ENCODE measurements around the gene PGLYRP3.

DNA sequence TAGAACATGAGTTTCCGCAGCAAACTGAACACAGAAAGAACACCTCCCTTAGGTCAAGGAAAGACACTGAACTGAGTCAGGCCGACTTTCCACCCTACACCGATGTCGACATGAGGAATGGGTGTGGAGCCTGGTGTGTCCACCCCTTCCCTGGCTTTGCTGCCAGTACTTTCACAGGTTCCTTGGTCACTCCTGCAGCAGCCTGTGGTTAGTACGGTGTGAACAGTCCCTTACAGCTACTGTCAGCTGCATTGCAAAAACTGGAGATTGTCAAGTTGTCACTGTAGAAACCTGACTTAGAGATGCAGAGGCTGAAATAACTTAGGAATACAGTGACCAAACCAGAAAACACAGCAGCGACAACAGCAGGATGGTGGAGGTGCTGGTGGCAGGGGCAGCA is 7.1 kb downstream of the PGLYRP3 start:
- TF ChIP-seq CTCF (IDR thresholded peaks at IDR 0.05; ENCODE audit: low read length) (no peak), EZH2 (IDR thresholded peaks at IDR 0.05; ENCODE audit: borderline replicate concordance, low read length) (no peak)

Measured in OCI-LY1 (cell line).